ENCODE data around the gene PRR20G.

The PRR20G gene

GRCh38 chr3:127276396-127276795, 11.4 kb downstream of the PRR20G start:
- no peak for DNase-seq (ENCODE audit: low read depth)
- no peak overlapping the region for H3K4me3 ChIP-seq (ENCODE audit: low read length)
- TF ChIP-seq CTCF (conservative IDR thresholded peaks at IDR 0.05; ENCODE audit: low read length), result no peak

GRCh38 chr3:127275287-127275781, 12.5 kb downstream of the PRR20G start:
- no peak overlapping the region; the same call in 1 of the 2 replicates for H3K4me3 ChIP-seq (ENCODE audit: low read length)
- peak; percentile 81 for DNase-seq (ENCODE audit: low read depth)
- TF ChIP-seq CTCF (conservative IDR thresholded peaks at IDR 0.05; ENCODE audit: low read length), result no peak

GRCh38 chr3:127274200-127274760, 13.6 kb downstream of the PRR20G start:
- no peak for DNase-seq (ENCODE audit: low read depth)
- H3K4me3 ChIP-seq (ENCODE audit: low read length), result no peak overlapping the region
- TF ChIP-seq CTCF (conservative IDR thresholded peaks at IDR 0.05; ENCODE audit: low read length), result no peak

- TF ChIP-seq CTCF (conservative IDR thresholded peaks at IDR 0.05; ENCODE audit: low read length), result no peak
- DNase-seq (ENCODE audit: low read depth), result no peak
- H3K4me3 ChIP-seq (ENCODE audit: low read length), result no peak overlapping the region
These were observed 14.6 kb downstream of the PRR20G start for GRCh38 chr3:127273206-127273605.

GRCh38 chr3:127266186-127266585, 21.7 kb downstream of the PRR20G start:
- DNase-seq (ENCODE audit: low read depth), result no peak
- no peak for TF ChIP-seq CTCF (conservative IDR thresholded peaks at IDR 0.05; ENCODE audit: low read length)
- no peak overlapping the region for H3K4me3 ChIP-seq (ENCODE audit: low read length)

GRCh38 chr3:127265581-127265981, 22.3 kb downstream of the PRR20G start:
- no peak for TF ChIP-seq CTCF (conservative IDR thresholded peaks at IDR 0.05; ENCODE audit: low read length)
- DNase-seq (ENCODE audit: low read depth), result no peak
- no peak overlapping the region for H3K4me3 ChIP-seq (ENCODE audit: low read length)

- TF ChIP-seq CTCF (conservative IDR thresholded peaks at IDR 0.05; ENCODE audit: low read length), result no peak
- no peak for DNase-seq (ENCODE audit: low read depth)
- no peak overlapping the region for H3K4me3 ChIP-seq (ENCODE audit: low read length)
These were observed 22.9 kb downstream of the PRR20G start for GRCh38 chr3:127264794-127265514.
